Measurements from ENCODE around the gene GRB10.

The GRB10 gene

DNA sequence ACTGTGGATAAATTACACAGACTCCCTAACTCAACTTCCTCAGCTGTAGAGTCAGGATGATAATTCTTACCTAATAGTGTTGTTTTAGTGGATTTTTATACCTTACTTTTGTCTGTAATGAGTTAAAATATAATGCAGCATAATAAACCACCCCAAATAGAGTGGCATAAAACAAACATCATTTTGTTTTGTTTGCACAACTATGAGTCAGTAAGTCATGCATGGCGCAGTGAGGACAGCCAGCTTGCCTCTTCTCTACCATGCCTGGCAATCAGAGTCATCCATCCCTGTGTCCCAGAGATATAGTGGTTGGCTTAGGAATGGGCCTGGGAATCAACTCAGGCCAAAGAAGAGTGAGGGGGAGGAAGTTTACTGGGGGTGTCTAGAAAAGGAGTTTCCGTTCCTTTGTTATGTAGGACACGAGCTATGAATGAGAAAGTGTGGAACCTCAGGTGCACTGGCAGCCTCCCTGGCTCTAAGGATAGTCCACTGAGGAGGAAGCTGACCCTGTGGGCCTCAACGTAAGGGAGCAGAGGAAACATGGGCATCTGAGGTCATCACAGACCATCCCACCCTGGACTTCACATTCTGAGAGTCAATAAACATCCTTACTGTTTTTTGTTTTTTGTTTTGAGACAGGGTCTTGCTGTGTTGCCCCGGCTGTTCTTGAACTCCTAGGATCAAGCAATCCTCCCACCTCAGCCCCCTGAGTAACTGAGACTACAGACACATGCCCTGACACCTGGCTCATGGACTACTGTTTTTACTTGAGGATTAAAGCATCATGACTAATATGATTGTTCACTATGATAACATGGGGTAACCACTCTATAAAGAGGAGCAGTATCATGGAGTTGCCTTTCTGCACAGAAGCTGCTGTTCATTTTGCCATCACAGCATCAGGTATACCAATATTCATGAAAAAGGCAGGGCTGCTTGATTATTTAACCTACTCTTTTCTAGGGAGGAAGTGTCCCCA is 21.0 kb upstream of the GRB10 start:
- DNase-seq (ENCODE audit: low read depth), result no peak

GRCh38 chr7:50801907-50802306 is 19.2 kb upstream of the GRB10 start:
- DNase-seq (ENCODE audit: low read depth), result no peak

DNA sequence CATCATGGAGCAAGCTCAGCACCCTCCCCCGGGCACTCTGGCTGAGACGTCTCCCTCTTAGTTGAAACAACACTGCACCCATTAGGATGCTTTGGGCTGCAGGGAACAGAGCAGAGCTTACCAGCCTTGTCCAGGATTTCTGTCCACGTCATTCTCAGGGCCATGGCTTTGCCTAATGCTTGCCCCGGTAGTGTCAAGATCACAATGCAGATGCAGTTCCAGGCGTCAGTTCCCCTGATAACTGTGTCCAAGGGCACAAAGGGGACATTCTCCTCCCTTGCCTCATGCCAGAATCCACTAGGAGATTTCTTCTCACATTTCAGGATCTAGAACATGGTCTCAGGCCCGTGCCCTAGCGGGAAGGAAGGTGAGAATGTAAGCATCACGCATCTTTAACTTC is 17.2 kb upstream of the GRB10 start:
- DNase-seq (ENCODE audit: low read depth), result no peak

DNA sequence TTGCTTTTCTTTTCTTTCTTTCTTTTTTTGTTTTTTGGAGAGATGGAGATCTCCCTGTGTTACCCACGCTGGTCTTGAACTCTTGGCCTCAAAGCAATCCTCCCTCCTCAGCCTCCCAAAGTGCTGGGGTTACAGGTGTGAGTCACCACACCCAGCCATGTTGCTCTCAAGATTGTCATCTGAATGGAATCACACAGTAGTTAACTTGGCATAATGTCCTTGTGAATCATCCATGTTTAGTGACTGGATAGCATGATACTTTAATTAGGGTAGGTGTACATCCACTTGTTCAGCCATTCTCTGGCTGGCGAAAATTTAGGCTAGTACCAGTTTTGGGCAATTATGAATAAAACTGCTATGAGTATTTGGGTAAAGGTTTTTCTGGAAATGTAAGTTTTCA is 15.4 kb upstream of the GRB10 start:
- no peak for DNase-seq (ENCODE audit: low read depth)

GRCh38 chr7:50795831-50796230 is 13.1 kb upstream of the GRB10 start:
- no peak for DNase-seq (ENCODE audit: low read depth)

DNA sequence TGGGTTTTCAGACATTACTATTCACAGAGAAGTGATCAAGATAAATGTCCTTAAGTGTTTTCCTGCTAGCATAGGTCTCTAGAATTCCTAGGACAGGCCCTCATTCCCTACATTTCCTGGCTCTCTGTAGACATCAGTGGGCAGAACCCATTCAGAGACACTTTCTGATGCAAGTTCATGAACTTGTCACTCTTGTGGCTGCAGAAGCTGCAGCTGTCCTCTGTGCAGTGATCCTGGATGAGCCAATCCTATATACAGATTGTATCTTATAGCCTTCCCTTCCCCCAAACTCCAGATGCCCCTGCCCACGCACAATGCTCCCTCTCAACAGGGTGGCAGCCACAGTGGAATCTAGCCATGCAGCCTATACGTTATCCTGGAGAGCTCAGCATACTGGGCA is 12.6 kb upstream of the GRB10 start:
- no peak for DNase-seq (ENCODE audit: low read depth)

- DNase-seq (ENCODE audit: low read depth), result no peak
These were observed 11.4 kb upstream of the GRB10 start for GRCh38 chr7:50793947-50794570.

- DNase-seq (ENCODE audit: low read depth), result no peak
These were observed 10.6 kb upstream of the GRB10 start for GRCh38 chr7:50793120-50793946.

DNA sequence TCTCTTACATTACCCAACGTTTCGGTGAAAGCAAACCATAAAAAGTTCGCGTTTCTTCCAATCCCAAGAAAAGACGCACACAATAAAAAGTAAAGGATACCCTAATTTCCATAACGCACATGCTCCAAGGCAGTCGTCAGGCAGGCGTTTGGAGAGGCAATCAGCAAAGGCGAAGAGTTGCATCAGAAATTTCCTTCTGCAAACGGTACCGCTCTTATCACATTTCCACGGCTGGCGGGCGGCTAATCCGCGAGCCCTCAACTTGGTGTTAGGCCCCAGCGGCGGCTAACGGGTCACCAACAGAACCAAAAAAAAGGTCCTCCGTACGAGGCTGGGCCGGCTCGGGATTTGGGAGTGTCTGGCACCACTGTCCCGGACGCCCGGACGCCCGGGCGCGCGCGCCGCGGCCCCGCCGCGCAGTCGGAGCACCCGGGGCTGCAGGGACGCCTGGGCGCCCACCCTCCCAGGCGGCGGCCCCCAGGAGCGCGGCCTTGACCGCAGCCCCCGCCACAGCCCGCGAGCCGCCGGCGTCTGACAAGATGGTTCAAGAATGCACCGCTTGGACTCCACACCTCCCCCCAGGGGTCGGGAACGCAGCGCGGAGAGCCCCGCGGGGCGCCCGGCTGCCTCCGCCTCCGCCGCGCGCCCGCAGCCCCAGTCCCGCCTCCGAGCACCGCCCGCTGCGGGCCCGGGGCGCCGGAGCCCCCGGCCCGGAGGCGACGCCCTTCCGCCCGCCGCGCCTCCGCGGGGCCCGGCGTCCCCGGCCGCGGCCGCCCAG is 9.8 kb upstream of the GRB10 start:
- no peak for DNase-seq (ENCODE audit: low read depth)

DNA sequence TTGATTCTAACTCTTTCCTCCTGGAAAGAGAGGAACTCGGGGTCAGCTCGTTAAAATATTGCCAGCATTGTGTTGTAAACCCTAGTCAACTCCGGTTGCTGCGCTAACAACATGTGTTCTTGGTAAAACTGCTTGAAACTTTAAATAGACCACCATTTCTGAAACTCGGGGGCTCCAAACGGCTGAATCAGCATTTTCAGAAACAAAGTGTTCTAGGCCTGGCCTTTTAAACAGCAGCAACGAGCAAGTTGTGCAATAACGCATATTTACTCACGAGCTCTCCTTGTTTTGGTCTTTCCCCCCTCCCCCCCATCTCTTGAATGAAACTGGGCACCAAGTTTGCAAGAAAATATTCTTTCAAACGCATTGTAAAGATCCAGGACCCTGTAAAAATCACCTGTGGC is 9.2 kb upstream of the GRB10 start:
- DNase-seq (ENCODE audit: low read depth), result no peak

DNA sequence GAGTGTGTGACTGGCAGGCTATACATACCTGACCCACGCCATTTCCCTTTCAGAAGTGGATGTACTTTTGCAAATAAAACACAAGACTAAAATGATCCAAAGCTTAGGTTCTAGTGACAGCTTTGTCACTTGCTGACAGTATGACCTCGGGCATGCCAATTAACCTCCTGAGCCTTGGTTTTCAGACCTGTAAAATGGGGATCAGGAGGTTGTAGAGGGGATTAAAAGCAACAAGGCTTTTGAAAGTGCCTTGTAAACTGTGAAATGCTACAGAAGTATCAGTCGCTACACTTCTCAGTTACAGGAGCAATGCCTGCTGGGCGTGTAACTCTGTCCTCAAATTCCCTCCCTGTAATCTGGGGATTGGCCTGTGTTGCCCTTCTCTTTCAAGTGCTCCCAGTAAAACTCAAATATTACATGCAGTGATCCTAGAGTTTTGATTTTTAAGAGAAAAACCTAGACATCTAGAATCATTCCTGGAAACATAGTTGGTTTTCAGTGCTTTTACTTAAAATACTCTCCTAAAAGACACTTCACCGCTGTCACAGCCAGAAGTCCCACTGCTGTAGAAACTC is 8.8 kb upstream of the GRB10 start:
- no peak for DNase-seq (ENCODE audit: low read depth)

DNA sequence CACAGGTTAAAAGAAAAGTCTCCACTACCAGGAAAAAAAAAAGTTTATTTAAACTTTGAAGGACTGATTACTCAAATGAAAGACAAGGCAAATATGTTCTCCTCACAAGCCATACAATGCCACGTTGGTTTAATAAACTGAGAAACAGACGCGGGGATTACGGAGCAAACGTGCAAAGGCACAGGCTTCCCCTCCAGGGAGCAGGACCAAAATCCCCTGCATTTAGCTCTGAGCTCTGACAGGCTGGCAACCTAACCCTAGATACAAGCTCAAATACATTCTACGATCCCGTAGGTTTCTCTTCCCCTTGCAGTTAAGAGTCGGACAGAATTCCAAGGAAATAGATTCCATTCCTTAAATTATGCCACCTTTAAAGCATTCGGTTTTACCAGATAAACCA is 7.7 kb upstream of the GRB10 start:
- no peak for DNase-seq (ENCODE audit: low read depth)

DNA sequence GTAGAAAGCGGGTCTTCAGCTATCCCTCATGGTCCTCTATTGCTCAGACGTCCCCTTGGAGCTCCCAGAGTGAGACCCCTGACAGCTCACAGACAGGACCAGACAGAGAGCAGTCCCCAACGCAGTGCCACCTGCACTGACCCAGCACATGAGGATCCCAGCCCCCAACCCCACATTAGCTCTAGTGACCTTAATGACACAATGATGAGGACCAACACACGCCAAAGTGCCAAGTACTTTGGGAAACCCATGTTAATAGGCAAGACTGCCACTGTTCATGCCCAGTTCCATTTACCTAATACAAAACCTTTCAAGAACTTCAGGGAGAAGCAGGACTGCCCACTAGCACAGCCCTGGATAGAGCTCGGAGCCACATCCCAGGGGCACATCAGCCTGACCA is 5.7 kb upstream of the GRB10 start:
- DNase-seq (ENCODE audit: low read depth), result no peak

- no peak for DNase-seq (ENCODE audit: low read depth)
These were observed 5.1 kb upstream of the GRB10 start for GRCh38 chr7:50787825-50788224.

GRCh38 chr7:50785346-50785745 is 2.6 kb upstream of the GRB10 start:
- DNase-seq (ENCODE audit: low read depth), result no peak

DNA sequence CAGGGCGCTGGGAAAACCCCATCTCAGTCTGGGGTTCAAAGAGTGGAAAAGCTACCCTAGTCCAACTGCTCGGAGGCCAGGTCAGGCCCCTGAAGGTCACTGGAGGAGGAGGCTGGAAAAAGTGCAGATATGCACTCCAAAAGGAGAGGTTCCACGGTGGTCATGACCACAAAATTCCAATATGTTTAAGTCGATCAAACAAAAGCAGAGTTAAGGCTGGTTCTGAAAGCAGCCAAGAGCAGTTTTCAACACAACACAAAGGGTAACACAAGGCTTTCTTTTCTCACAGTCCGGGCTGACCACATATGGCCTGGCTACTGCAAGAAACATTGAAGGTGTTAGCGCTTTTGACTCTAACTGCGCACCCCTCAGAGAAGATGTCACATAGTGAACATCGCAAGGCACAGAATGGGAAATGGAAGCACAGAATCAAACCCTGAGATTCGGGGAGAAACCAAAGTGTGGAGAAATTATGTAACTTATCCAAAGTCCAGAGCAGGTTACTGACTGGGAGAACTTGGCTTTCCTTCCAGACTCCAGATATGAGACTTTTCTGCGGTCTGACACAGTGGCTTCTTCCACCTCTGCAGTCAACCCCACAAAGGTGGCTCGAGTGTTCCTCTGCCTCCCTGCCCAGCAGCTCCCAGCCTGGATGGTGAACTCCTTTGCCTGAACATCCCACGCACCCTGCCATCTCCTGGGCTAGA is 1.3 kb upstream of the GRB10 start:
- no peak for DNase-seq (ENCODE audit: low read depth)

- no peak for DNase-seq (ENCODE audit: low read depth)
These were observed 607 bp upstream of the GRB10 start for GRCh38 chr7:50783303-50783702.

DNA sequence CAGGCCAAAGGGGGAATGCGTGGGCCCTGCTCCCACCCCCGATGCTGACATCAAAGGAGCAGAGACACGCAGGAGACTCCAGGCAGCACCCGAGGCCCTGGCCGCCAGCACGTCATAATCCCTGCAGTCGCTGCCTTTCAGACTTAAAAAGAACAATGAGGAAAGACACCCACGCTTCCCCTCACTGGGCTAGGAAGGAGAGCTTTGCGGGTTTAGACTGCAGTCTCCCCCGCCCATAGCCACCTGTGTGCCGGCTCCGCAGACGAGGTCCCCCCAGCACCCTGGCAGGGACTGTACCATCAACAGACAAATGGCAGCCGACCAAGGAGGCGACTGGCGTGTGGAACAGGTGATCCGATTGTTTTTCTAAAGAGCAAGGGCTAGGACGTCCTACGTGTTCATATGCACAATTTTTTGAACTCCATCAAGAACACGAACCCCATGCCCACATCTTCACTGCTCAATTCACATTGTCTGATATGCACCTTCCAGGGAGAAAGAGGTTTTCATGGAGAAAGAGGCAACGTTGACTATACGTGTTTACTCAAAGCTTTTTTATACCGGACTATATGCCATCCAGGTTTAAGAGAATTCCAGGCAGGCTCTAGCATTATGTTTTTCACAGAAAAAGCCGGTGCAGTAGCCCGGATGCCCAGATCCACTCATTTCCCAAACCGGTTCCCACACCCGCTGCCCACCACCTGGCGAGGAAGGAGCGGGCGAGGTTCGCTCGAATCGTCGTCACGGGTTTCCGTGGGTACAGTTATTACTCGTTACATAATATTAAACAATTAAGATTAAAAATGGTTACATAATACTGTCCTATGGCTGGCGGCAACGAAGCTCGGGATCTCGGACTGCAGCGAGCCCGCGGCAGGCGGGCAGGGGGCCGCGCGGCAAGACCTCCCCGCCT is 1.1 kb downstream of the GRB10 start:
- no peak for DNase-seq (ENCODE audit: low read depth)

- no peak for DNase-seq (ENCODE audit: low read depth)
These were observed 2.3 kb downstream of the GRB10 start for GRCh38 chr7:50780436-50780835.

DNA sequence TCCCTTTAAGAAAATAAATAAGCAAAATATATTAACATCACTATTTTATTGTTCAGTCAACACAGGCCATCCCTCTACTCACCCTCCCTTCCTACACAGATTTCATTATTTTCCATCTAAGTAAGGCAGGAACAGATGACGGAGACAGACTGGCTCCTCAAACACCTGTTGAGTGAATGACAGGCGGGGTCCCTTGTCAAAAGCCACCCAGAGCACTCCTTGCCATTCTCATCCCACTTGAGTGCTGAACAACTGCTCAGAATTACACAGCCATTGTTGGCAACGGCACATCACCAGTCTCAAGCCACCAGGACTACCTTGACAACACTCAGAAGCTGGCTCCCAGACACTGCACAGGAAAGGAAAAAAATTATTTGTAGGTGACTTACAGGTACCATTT is 3.3 kb downstream of the GRB10 start:
- DNase-seq (ENCODE audit: low read depth), result no peak
